C4-2B (cell line): ENCODE results near the gene PPP4R4.

Source experiments
- CTCF ChIP-seq: fragments of 450-650 bp; conservative IDR thresholded peaks from 2 replicates; pipeline ENCODE4 v1.5.1; 2017; ENCODE audit warnings: mild to moderate bottlenecking
- ZFX ChIP-seq: fragments of 450-650 bp; IDR thresholded peaks from 2 replicates; pipeline ENCODE4 v1.6.1; 2017

- no peak for TF ChIP-seq CTCF
- no peak for TF ChIP-seq ZFX
Observed at GRCh38 chr14:94310248-94310647, 136.1 kb downstream of the PPP4R4 start.
